ENCODE data around the gene NEK1.

- TF ChIP-seq, protein P1, sequence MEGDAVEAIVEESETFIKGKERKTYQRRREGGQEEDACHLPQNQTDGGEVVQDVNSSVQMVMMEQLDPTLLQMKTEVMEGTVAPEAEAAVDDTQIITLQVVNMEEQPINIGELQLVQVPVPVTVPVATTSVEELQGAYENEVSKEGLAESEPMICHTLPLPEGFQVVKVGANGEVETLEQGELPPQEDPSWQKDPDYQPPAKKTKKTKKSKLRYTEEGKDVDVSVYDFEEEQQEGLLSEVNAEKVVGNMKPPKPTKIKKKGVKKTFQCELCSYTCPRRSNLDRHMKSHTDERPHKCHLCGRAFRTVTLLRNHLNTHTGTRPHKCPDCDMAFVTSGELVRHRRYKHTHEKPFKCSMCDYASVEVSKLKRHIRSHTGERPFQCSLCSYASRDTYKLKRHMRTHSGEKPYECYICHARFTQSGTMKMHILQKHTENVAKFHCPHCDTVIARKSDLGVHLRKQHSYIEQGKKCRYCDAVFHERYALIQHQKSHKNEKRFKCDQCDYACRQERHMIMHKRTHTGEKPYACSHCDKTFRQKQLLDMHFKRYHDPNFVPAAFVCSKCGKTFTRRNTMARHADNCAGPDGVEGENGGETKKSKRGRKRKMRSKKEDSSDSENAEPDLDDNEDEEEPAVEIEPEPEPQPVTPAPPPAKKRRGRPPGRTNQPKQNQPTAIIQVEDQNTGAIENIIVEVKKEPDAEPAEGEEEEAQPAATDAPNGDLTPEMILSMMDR (conservative IDR thresholded peaks at IDR 0.05; ENCODE audit: low read length) = no peak
- TF ChIP-seq EZH2phosphoT487 (IDR thresholded peaks at IDR 0.05; ENCODE audit: borderline replicate concordance) = no peak
Observed at GRCh38 chr4:169510617-169511016, 101.8 kb downstream of the NEK1 start.

Data from Loucy (cell line).